Measurements from ENCODE around the gene RIPK3.
"Not testable (repeated sequence)": the region's sequence is repeated elsewhere in the genome, so short reads cannot be mapped to it uniquely, and the experiment has no call there.

Gene RIPK3

GRCh38 chr14:24348186-24348585 lies 8.4 kb upstream of the RIPK3 start:
- no peak for DNase-seq (ENCODE audit: low read depth in 2 of 2, low spot score in 1 of 2)

DNA sequence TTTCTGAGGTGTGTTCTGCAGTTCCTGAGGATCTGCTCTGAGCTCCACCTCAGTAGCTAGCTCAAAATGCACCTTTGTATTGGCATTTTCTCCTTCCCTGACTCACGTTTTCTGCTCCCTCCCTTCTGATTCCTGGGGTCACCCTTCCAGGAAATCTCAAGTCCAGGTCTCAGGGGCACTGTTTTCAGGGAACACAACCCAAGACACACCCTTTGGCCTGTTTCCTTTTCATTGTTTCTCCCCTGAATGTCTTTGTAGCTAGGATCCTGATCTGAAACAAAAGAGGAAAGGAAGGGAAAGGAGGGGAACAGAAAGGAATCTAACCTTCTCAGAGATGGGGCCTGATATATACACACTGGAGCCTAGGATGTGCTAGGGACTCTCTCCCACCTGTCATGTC lies 7.3 kb upstream of the RIPK3 start:
- DNase-seq (ENCODE audit: low read depth in 2 of 2, low spot score in 1 of 2) = no peak

DNA sequence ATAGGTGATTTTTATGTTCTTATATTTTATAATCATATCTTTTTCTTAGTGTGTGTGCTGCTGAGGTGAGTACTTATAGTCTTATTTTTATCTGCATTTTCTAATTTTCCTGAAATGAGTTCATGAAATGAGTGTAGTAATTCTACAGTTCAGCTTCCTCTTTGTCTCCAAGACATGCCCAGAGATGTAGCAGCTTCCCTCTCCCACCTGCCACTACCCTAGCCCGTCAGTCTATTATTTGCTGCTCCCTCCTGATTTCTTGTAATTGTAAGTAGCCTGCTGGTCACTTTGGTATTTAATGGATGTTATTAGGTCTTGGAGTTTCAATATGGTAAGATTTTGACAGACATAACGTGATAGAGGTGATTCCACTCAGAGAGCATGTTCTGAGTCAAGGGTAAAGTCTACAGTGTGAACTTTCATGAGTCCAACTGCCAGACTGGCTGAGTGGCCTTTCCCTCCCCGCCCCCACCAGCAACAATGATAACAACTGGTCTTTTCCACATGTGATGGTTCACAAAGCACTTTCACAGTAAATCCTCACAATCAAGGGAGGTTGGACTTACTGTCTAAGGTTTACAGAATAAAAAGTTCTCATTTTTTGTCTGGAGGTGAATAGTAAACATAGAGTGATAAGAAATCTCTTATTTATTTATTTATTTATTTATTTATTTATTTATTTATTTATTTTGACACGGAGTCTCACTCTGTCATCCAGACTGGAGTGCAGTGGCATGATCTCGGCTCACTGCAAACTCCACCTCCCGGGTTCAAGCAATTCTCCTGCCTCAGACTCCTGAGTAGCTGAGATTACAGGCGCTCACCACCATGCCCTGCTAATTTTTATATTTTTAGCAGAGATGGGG lies 4.2 kb upstream of the RIPK3 start:
- DNase-seq (ENCODE audit: low read depth in 2 of 2, low spot score in 1 of 2) = no peak

GRCh38 chr14:24342889-24343288 lies 3.1 kb upstream of the RIPK3 start:
- no peak for DNase-seq (ENCODE audit: low read depth in 2 of 2, low spot score in 1 of 2)

DNA sequence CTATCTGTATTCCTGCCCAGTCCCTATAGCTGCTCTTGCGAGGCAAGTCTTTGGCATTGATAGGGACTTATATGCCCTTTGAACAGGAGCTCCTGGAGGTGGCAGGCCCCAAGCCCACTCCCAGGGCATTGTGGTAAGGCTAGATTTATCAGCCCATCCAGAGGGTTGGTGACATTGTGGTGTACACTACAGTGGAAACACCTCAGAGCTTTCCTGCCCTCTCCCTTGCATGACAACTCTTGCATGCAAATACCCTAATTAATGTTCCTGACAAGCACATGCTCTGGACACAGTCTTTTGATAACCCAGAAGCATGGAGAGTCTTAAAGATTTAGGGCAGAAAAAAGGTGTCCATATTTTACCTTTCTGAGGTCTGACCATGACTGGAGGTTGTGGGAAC lies 815 bp upstream of the RIPK3 start:
- no peak for DNase-seq (ENCODE audit: low read depth in 2 of 2, low spot score in 1 of 2)

- no peak for DNase-seq (ENCODE audit: low read depth in 2 of 2, low spot score in 1 of 2)
These were observed 948 bp downstream of the RIPK3 start for GRCh38 chr14:24338843-24339242.

GRCh38 chr14:24337824-24338175 lies 2.0 kb downstream of the RIPK3 start:
- no peak for DNase-seq (ENCODE audit: low read depth in 2 of 2, low spot score in 1 of 2)

- DNase-seq (ENCODE audit: low read depth in 2 of 2, low spot score in 1 of 2) = no peak
These were observed 2.5 kb downstream of the RIPK3 start for GRCh38 chr14:24337144-24337823.

- DNase-seq (ENCODE audit: low read depth in 2 of 2, low spot score in 1 of 2) = no peak
These were observed 4.2 kb downstream of the RIPK3 start for GRCh38 chr14:24335461-24336171.

DNA sequence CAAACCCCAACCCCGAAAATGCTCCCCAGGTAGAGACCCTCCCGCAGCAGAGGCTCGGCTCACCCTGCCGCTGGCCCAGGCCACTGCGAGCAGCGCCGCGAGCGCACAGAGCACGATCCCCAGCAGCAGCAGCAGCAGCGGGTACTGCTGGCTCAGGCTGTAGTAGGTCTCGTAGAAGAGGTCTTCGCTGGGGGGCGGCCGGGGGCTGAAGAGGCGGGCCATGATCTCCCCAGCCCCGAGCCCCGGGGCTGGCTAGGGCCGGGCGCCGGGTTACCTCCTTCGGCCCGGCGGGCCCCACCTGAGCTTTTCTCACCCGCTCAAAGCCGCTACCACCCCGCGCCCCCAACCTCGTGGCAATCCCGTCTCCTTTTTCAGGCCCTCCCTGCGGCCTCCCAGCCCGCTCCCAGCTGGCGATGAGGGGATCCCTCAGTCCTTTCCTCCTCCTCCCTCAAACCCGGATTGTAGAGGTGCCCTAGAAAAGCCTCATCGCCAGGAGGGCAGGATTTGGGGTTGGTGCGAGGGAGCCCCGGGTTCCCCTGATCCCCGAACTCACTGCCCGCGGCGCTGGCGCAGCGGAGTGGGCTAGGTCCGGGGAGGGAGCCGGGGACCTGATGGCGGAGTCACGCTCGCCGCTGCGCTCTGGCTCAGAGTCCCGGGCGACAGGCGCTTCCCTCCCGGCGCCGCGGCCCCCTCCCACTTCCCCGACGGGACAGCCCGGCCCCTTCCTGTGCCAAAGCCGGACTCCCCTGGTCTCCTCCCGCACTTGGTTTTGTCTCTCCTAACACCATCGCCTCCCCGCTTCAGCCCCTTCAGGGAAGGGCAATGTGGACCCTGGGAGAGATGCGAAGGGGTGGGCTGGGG lies 5.1 kb downstream of the RIPK3 start, which contains the start of gene ADCY4:
TSS of gene ADCY4 (minus strand) at position 641 of the 861 bp plus-strand sequence. CDS start at position 222, 419 bp downstream.
- no peak for DNase-seq (ENCODE audit: low read depth in 2 of 2, low spot score in 1 of 2)

DNA sequence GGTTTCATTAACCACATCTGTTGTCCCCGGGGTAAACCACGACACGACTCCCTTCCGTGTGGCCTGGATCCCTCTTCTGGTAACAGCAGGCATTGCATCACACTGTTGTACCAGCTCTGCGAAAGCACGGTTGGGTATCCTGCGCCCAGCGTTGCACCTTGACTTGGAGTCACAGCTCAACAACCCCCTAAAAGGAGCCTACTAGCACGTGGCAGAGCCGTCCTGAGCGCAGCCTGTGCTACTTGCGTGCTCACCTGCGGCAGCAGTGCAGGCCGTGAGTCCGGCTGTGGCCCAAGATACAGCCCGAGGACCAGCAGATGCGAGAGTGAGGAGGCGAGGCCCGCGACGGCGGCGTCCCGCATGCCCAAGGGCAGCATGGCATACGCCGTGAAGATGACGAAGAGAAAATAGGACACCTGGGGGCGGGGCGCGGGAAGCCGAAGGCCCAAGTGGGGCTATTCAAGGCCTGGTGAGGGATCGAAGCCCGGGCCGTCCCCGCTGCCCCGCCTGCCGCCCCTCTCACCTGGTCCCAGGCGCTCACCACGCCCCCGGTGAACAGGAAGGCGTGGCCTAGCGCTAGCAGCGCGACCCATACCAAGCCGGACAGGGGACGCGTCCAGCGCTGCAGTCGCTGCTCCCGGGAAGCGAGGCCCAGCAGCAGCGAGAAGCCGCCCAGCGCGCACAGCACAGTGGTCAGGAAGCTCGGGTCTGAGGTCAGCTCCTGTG lies 7.4 kb downstream of the RIPK3 start:
- DNase-seq (ENCODE audit: low read depth in 2 of 2, low spot score in 1 of 2) = peak; percentile 46 to 70

GRCh38 chr14:24331731-24332267 lies 8.0 kb downstream of the RIPK3 start:
- DNase-seq (ENCODE audit: low read depth in 2 of 2, low spot score in 1 of 2) = no peak

DNA sequence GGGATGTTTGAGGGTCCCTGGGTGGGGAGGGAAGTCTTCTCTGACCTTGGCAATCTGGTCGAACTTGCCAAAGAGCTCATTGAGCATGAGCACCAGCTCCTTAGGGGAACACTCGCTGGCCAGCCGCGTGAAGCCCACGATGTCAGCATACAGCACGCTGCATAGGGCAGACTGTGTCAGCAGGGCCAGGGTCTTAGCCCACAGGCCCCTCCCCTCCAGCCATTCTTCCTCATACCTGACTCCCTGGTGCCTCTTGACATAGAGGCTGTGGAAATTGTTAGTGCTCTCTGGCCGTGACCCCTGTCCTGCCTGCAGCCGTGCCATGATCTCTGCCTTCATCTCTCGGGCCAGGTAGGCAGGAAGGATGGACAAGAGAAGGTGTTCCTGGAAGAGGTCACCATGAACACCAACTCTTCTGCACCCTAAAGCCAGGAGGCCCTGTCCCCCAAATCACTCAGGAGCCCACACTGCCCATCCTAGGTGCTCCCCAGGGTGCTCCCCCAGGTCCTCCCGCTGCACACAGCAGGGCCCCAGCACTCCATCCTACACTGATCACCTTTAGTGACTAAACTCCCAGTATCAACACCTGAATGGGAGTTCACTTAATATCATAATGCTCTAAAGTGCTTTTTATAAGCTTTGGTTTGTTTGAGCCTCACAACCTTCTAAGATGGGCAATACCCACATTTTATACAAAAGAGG lies 8.7 kb downstream of the RIPK3 start:
- DNase-seq (ENCODE audit: low read depth in 2 of 2, low spot score in 1 of 2) = no peak

- peak; percentile 42 to 46 for DNase-seq (ENCODE audit: low read depth in 2 of 2, low spot score in 1 of 2)
These were observed 10.1 kb downstream of the RIPK3 start for GRCh38 chr14:24329736-24330135.

DNA sequence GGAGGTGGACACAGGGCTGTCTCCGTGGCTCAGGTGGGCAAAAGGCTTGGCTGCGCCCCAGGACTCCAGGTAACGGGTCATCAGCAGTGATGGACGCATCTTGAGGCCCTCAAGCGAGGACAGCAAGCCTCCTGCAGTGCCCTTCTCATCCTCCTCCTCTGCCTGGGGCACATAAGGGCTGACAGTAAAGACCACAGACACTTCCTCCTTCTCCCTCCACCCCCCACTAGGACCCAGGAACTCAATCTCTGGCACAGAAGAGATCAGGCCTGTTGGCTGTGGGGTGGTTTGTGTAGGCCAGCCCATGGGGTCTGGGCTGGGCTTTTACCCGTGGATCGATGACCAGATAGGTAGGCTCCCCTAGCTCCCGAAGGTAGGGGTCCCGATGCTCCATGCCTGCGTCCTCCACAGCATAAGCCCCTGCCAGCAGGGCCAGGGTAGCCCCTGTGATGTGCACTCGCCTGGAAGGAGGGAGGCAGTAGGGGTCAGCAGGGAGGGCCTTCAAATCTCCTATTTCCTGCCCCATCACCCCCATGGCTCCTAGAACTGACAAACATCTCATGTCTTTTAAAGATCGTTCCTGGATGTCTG lies 10.6 kb downstream of the RIPK3 start:
- DNase-seq (ENCODE audit: low read depth in 2 of 2, low spot score in 1 of 2) = no peak

DNA sequence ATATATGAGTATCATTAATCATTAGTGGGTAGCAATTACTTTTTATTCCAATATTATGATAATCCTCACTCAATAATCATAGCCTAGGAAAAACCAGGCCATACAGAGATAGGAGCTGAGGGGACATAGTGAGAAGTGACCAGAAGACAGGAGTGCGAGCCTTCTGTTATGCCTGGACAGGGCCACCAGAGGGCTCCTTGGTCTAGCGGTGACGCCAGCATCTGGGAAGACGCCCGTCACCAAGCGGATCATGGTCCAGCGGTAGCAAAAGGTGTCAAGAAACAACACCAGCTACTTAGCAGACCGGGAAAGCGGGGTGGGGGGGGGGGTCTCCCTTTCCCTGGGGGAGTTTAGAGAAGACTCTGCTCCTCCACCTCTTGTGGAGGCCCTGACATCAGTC lies 11.9 kb downstream of the RIPK3 start:
- not testable (repeated sequence) for DNase-seq (ENCODE audit: low read depth in 2 of 2, low spot score in 1 of 2)

DNA sequence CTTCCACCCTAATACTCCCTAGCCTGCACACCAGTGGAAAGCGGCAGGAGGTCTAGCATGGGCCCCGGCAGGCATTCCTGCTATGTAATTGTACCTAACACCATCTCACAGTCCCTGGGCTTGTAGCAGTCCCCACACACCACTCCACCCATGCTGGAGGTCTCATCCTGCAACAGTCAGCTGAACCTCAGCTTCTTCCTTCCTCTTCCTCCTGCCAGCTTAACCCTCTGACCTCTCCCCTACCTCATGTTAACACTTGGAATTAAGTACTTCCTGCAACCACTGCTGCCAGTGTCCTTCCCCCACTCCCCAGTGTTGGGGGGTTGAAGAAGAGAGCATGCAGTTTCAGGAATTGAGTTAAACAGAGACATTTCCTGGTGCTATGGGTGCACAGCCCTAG lies 12.5 kb downstream of the RIPK3 start:
- no peak for DNase-seq (ENCODE audit: low read depth in 2 of 2, low spot score in 1 of 2)

- DNase-seq (ENCODE audit: low read depth in 2 of 2, low spot score in 1 of 2) = no peak
These were observed 13.8 kb downstream of the RIPK3 start for GRCh38 chr14:24325963-24326362.

DNA sequence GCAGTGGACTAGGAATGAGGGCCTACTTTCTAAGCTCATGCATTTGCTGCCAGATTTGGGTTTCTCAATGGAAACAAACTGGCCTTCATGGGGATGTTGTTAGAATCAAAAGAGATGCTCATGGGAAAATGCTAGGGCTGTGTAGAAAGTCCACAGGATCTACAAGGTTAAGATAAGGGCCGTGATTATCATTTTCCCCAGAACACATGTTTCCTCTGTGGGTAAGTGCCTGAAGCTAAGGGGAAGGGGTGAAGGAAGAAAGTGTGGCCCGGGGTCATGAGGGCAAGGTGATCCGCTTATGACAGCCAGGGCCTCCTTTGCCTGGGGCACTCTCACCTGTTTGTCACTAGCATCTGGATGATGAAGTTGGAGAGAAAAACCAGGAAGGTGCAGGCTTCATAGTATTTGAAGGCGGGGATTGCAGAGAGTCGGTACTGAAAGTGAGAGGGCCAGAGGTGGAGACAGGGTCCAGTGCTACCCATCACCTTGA lies 14.7 kb downstream of the RIPK3 start:
- DNase-seq (ENCODE audit: low read depth in 2 of 2, low spot score in 1 of 2) = no peak
